A549 (cell line): ENCODE measurements around the gene APH1B. TPM values are rescaled to one million over a fixed set of nuclear protein-coding genes. Genes with fewer than 3 reads are reported as not detected.

Source experiments
- ATAC-seq, 2 experiments: fragments of 200-7000 bp in 1 of 2; fragments of >200 bp in 1 of 2; cut with Nextera tagmentation in 1 of 2; cut with Tn5 transposase in 1 of 2; 3 replicates each; pipeline versions ENCODE4 v1.8.0 to v1.9.1; 2018 to 2020; ENCODE audit warnings: mild to moderate bottlenecking in 1 of 2, moderate library complexity in 1 of 2
- CTCF ChIA-PET: fragments of 300-600 bp; sonication (Branson Sonifier 250); formaldehyde crosslinking; extraction: SDS; loops from one replicate; lab custom pipeline; 2021; ENCODE audit warnings: antibody characterized with exemption, inconsistent platforms; lab: Yijun Ruan, JAX
- POLR2A ChIA-PET: fragments of 350-600 bp; formaldehyde crosslinking; extraction: SDS; loops from one replicate; lab custom pipeline; 2021; ENCODE audit warnings: antibody characterized with exemption, inconsistent platforms; lab: Yijun Ruan, JAX
- DNase-seq, 2 experiments: peaks; one replicate each; pipeline versions ENCODE4 v3.0.0 to v3.0.0-alpha.2; 2011 to 2016; ENCODE audit warnings: low read depth in 1 of 2, low spot score in 1 of 2
- FAIRE-seq: peaks from 2 replicates; lab custom pipeline; 2011; peaks lifted over from hg19 to GRCh38; lab: Jason Lieb, UNC
- H3K27ac ChIP-seq, 2 experiments: fragments of >200 bp; sonication (Bioruptor Twin); formaldehyde crosslinking; 3 replicates each; pipeline ENCODE4 v1.5.1; 2016 to 2017
- H3K4me1 ChIP-seq: fragments of >200 bp; sonication (Bioruptor Twin); formaldehyde crosslinking; 3 replicates; pipeline ENCODE4 v1.6.1; 2016
- H3K4me2 ChIP-seq: fragments of >200 bp; sonication (Bioruptor Twin); formaldehyde crosslinking; 3 replicates; pipeline ENCODE4 v1.6.1; 2016
- H3K4me3 ChIP-seq: fragments of >200 bp; sonication (Bioruptor Twin); formaldehyde crosslinking; 3 replicates; pipeline ENCODE4 v1.5.1; 2016
- H3K9me3 ChIP-seq: fragments of >200 bp; sonication (Bioruptor Twin); formaldehyde crosslinking; 3 replicates; pipeline ENCODE4 v1.6.1; 2016
- CBX8 ChIP-seq: fragments of 200-600 bp; sonication (generic); IDR thresholded peaks from 2 replicates; pipeline ENCODE4 v1.6.1; 2016
- CEBPB ChIP-seq, 2 experiments: fragments of >200 bp in 1 of 2; sonication (Bioruptor Twin) in 1 of 2; formaldehyde crosslinking in 1 of 2; IDR thresholded peaks; 2 replicates each; pipeline ENCODE4 v1.6.1; 2012 to 2016
- CHD2 ChIP-seq: fragments of 150-350 bp; IDR thresholded peaks from 2 replicates; pipeline ENCODE4 v1.6.1; 2014; ENCODE audit warnings: low read length; ENCODE audit not compliant: partially characterized antibody
- EP300 ChIP-seq, 2 experiments: fragments of >200 bp; sonication (Bioruptor Twin); formaldehyde crosslinking; IDR thresholded peaks; 2 replicates in 1 of 2; 3 replicates in 1 of 2; pipeline ENCODE4 v1.6.1; 2016 to 2017
- FOXS1 ChIP-seq: fragments of 250-450 bp; sonication (Bioruptor Pico); IDR thresholded peaks from 2 replicates; pipeline ENCODE4 v1.5.0; 2020; ENCODE audit warnings: mild to moderate bottlenecking, moderate library complexity
- HDAC2 ChIP-seq: fragments of 200-600 bp; sonication (generic); IDR thresholded peaks from 2 replicates; pipeline ENCODE4 v1.6.1; 2016
- HOXA7 ChIP-seq: fragments of 250-450 bp; sonication (Bioruptor Pico); IDR thresholded peaks from 2 replicates; pipeline ENCODE4 v1.5.0; 2020; ENCODE audit warnings: mild to moderate bottlenecking, moderate library complexity
- HOXB5 ChIP-seq: fragments of 250-450 bp; sonication (Bioruptor Pico); IDR thresholded peaks from 2 replicates; pipeline ENCODE4 v1.5.0; 2020; ENCODE audit warnings: mild to moderate bottlenecking, moderate library complexity
- JUN ChIP-seq, 2 experiments: fragments of >200 bp; sonication (Bioruptor Twin); formaldehyde crosslinking; IDR thresholded peaks; 2 replicates in 1 of 2; 3 replicates in 1 of 2; pipeline ENCODE4 v1.6.1; 2016 to 2017
- MAZ ChIP-seq: fragments of 150-350 bp; IDR thresholded peaks from 2 replicates; pipeline ENCODE4 v1.6.1; 2014; ENCODE audit warnings: antibody characterized with exemption, low read depth, low read length, borderline replicate concordance
- MYC ChIP-seq: IDR thresholded peaks from 2 replicates; pipeline ENCODE4 v1.6.1; 2012; ENCODE audit warnings: mild to moderate bottlenecking, inconsistent platforms, low read length, improper control_type of control experiment, borderline replicate concordance
- NPAS2 ChIP-seq: fragments of 250-450 bp; sonication (Bioruptor Pico); IDR thresholded peaks from 2 replicates; pipeline ENCODE4 v1.8.0; 2022; ENCODE audit warnings: mild to moderate bottlenecking, moderate library complexity, borderline replicate concordance
- RARB ChIP-seq: fragments of 250-450 bp; sonication (Bioruptor Pico); IDR thresholded peaks from 2 replicates; pipeline ENCODE4 v1.8.0; 2021; ENCODE audit warnings: mild to moderate bottlenecking, moderate library complexity
- RCOR1 ChIP-seq: fragments of 150-350 bp; IDR thresholded peaks from 2 replicates; pipeline ENCODE4 v1.6.1; 2014; ENCODE audit warnings: antibody characterized with exemption, low read length, low read depth
- SMC3 ChIP-seq: fragments of >200 bp; sonication (Bioruptor Twin); formaldehyde crosslinking; IDR thresholded peaks from 3 replicates; pipeline ENCODE4 v1.6.1; 2018; ENCODE audit warnings: inconsistent platforms
- TFCP2L1 ChIP-seq: fragments of 250-450 bp; sonication (Bioruptor Pico); IDR thresholded peaks from 2 replicates; pipeline ENCODE4 v1.5.0; 2021; ENCODE audit warnings: mild to moderate bottlenecking
- TP53 ChIP-seq: fragments of 250-450 bp; sonication (Bioruptor Pico); IDR thresholded peaks from 2 replicates; pipeline ENCODE4 v1.5.0; 2021; ENCODE audit warnings: mild to moderate bottlenecking, moderate library complexity
- ZC3H11A ChIP-seq: fragments of 450-650 bp; IDR thresholded peaks from 2 replicates; pipeline ENCODE4 v1.6.1; 2014; ENCODE audit warnings: antibody characterized with exemption, mild to moderate bottlenecking
- WGBS: methylation state at CpG from one replicate; pipeline ENCODE4 v1.1.6; 2017; ENCODE audit errors: missing lambda C conversion rate; 5-methylcytosine and 5-hydroxymethylcytosine counted together
- polyA plus RNA-seq, 4 experiments: library from polyadenylated mRNA; depleted of rRNA in 3 of 4; stranded (reverse); fragments of >200 nt; fragmentation: RNase III in 1 of 4; extraction: RNeasy Plus Mini Kit Qiagen cat#74134 plus additional on column Dnase treatment in 1 of 4; gene quantifications; 2 replicates in 3 of 4; 3 replicates in 1 of 4; pipeline ENCODE4 v1.2.3, GENCODE V29; 2011 to 2017
- TF ChIP-seq, protein P1 (sequence below): IDR thresholded peaks from 2 replicates; pipeline ENCODE4 v1.6.1; 2012
- TF ChIP-seq, protein P2 (sequence below): IDR thresholded peaks from 2 replicates; pipeline ENCODE4 v1.6.1; 2012
- TF ChIP-seq, protein P3 (sequence below): IDR thresholded peaks from 2 replicates; pipeline ENCODE4 v1.6.1; 2012; ENCODE audit warnings: low read depth, borderline replicate concordance
- TF ChIP-seq, protein P4 (sequence below): fragments of 150-350 bp; IDR thresholded peaks from 2 replicates; pipeline ENCODE4 v1.6.1; 2014; ENCODE audit warnings: low read depth, mild to moderate bottlenecking, low read length
- TF ChIP-seq, protein P5 (sequence below): fragments of >200 bp; sonication (Bioruptor Twin); formaldehyde crosslinking; IDR thresholded peaks from 3 replicates; pipeline ENCODE4 v1.6.1; 2016

The APH1B gene
- polyA plus RNA-seq, 2 of the 4 experiments (the other 2 are of a cell fraction), result 16.4 to 28.5 TPM

DNA sequence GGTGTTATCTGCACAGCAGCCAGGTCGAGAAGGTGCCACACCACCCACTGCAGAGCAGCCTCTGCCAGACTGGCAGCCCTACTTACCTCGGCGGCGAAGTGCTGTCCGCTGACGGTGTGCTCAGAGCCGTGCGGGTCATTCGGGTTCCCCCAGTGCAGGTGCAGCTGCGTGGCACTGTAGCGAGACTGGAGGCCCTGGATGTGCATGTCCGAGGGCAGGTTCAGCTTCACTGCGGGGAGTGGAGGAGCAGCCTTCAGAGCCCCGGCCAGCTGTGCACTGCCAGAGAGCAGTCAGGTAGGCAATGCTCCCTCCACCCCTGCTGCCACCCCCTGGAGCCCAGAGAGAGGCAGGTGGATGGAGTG lies 68.0 kb downstream of the APH1B start (continued):
- TF ChIP-seq, protein P1, sequence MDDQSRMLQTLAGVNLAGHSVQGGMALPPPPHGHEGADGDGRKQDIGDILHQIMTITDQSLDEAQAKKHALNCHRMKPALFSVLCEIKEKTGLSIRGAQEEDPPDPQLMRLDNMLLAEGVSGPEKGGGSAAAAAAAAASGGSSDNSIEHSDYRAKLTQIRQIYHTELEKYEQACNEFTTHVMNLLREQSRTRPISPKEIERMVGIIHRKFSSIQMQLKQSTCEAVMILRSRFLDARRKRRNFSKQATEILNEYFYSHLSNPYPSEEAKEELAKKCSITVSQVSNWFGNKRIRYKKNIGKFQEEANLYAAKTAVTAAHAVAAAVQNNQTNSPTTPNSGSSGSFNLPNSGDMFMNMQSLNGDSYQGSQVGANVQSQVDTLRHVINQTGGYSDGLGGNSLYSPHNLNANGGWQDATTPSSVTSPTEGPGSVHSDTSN, result no peak
- TF ChIP-seq, protein P2, sequence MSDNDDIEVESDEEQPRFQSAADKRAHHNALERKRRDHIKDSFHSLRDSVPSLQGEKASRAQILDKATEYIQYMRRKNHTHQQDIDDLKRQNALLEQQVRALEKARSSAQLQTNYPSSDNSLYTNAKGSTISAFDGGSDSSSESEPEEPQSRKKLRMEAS, result no peak
- no peak for TF ChIP-seq NPAS2 (CRISPR knock-in tag)
- TF ChIP-seq, protein P3, sequence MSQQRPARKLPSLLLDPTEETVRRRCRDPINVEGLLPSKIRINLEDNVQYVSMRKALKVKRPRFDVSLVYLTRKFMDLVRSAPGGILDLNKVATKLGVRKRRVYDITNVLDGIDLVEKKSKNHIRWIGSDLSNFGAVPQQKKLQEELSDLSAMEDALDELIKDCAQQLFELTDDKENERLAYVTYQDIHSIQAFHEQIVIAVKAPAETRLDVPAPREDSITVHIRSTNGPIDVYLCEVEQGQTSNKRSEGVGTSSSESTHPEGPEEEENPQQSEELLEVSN, result no peak
- TF ChIP-seq, all 56 proteins: peak for 0

DNA sequence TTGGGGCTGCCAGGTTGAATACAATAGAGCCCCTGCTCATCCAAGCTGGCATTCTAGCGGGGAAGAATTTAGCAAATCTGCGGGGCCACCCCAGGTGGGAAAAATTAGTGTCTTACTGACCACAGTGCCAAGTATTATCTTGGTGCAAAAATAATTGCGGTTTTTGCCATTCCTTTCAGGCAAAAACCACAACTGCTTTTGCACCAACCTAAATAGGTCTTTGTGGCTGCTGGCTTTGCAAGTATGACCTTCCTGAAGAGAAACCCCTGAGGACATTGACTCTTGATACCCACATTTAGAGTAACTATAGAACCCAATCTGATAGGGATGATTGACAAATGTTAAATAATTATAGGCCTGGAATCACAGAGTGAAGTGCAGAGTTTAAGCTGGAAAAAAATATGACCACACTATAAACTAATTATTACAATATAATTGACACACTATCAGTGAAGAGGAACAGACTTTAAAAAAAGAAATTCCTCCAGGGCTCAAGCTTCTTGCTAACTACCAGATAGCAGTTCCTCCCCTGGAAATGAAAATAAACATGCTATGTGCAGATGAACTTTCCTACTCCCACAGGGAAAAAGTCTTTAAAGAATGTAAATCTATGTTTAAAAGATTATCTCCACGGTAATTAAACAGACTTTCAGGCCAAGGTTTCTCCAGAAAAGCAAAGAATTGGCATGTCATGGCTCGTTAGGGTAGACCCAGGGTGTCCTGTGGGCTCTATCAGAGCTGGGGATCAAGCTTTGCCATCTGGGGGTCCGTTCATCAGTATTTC lies 69.9 kb downstream of the APH1B start:
- H3K4me3 ChIP-seq, result no peak overlapping the region
- no peak overlapping the region for H3K4me2 ChIP-seq
- TF ChIP-seq TFCP2L1 (CRISPR knock-in tag) (no peak), HOXB5 (CRISPR knock-in tag) (no peak), JUN (IDR thresholded peaks at IDR 0.05) (no peak), CHD2 (no peak), RARB (CRISPR knock-in tag) (no peak), MYC (no peak), EP300 (IDR thresholded peaks at IDR 0.05) (no peak), RCOR1 (no peak), ZC3H11A (no peak), HDAC2 (no peak), NPAS2 (CRISPR knock-in tag) (no peak), HOXA7 (CRISPR knock-in tag) (no peak), CBX8 (no peak), TP53 (CRISPR knock-in tag) (no peak), FOXS1 (CRISPR knock-in tag) (no peak), MAZ (no peak), CEBPB (IDR thresholded peaks at IDR 0.05) (no peak), SMC3 (no peak)
- TF ChIP-seq, protein P4, sequence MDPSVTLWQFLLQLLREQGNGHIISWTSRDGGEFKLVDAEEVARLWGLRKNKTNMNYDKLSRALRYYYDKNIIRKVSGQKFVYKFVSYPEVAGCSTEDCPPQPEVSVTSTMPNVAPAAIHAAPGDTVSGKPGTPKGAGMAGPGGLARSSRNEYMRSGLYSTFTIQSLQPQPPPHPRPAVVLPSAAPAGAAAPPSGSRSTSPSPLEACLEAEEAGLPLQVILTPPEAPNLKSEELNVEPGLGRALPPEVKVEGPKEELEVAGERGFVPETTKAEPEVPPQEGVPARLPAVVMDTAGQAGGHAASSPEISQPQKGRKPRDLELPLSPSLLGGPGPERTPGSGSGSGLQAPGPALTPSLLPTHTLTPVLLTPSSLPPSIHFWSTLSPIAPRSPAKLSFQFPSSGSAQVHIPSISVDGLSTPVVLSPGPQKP, result no peak
- TF ChIP-seq, protein P5, sequence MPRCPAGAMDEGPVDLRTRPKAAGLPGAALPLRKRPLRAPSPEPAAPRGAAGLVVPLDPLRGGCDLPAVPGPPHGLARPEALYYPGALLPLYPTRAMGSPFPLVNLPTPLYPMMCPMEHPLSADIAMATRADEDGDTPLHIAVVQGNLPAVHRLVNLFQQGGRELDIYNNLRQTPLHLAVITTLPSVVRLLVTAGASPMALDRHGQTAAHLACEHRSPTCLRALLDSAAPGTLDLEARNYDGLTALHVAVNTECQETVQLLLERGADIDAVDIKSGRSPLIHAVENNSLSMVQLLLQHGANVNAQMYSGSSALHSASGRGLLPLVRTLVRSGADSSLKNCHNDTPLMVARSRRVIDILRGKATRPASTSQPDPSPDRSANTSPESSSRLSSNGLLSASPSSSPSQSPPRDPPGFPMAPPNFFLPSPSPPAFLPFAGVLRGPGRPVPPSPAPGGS, result no peak
- FAIRE-seq (no peak), DNase-seq (no peak), ATAC-seq (no peak)
- ChIA-PET POLR2A (no interaction called here), CTCF (interaction anchor here (1.1 to 2.5 kb wide), 3 partner anchors 13 to 56 kb away, joined by 3 to 5 read pairs (median 4); no protein-coding TSS in a partner anchor)
- no peaks in the 10 kb centered on the region for H3K9me3 ChIP-seq
- 87% methylated on average over 6 of the region's 6 CpGs for WGBS
- H3K27ac ChIP-seq, result peak overlapping the region in 1 of 2 experiments; percentile 64; a peak in 3 of 6 replicates
- H3K4me1 ChIP-seq, result peaks cover 62% of the 10 kb centered on the region
